ENCODE results near the gene ZDHHC20.

- no peak for TF ChIP-seq CTCF (conservative IDR thresholded peaks at IDR 0.05; ENCODE audit: low read length)
- TF ChIP-seq EZH2phosphoT487 (IDR thresholded peaks at IDR 0.05; ENCODE audit: borderline replicate concordance, low read depth, low read length): no peak
Measured at GRCh38 chr13:21434588-21434987, 24.5 kb downstream of the ZDHHC20 start.
